SU-DHL-6 (cell line): ENCODE measurements around the gene CFAP161.

Source experiments
- H2AFZ ChIP-seq: fragments of 200-600 bp; sonication (generic); 2 replicates; pipeline ENCODE4 v1.6.1; 2014; ENCODE audit warnings: low read depth, mild to moderate bottlenecking, moderate library complexity, mixed read lengths, antibody characterized with exemption, low read length; ENCODE audit not compliant: severe bottlenecking
- H3F3A ChIP-seq: fragments of 200-600 bp; shearing (Covaris generic); 2 replicates; pipeline ENCODE4 v1.6.0; 2016; ENCODE audit warnings: antibody characterized with exemption, mild to moderate bottlenecking; ENCODE audit not compliant: insufficient read depth
- H3K27ac ChIP-seq: fragments of 200-600 bp; sonication (generic); 2 replicates; pipeline ENCODE4 v1.5.1; 2016; ENCODE audit warnings: low read depth, mild to moderate bottlenecking, low read length, moderate library complexity, mixed read lengths
- H3K27me3 ChIP-seq: fragments of 200-600 bp; sonication (generic), shearing (Covaris generic); 2 replicates; pipeline ENCODE4 v1.6.0; 2014; ENCODE audit warnings: mild to moderate bottlenecking, low read length
- H3K36me3 ChIP-seq: fragments of 200-600 bp; sonication (generic); 2 replicates; pipeline ENCODE4 v1.6.1; 2014; ENCODE audit warnings: mild to moderate bottlenecking, low read length, mixed read lengths
- H3K4me2 ChIP-seq: fragments of 300-600, 200-600 bp; shearing (Covaris generic), sonication (generic); 2 replicates; pipeline ENCODE4 v1.6.0; 2014; ENCODE audit warnings: low read length, low read depth, mild to moderate bottlenecking; ENCODE audit not compliant: poor library complexity, severe bottlenecking
- H3K4me3 ChIP-seq: fragments of 200-600 bp; sonication (generic); 2 replicates; pipeline ENCODE4 v1.5.1; 2014; ENCODE audit warnings: antibody characterized with exemption, low read length, mild to moderate bottlenecking, mixed read lengths; ENCODE audit not compliant: insufficient read depth, poor library complexity, severe bottlenecking
- H3K79me2 ChIP-seq: fragments of 200-600 bp; sonication (generic); 2 replicates; pipeline ENCODE4 v1.6.1; 2014; ENCODE audit warnings: mild to moderate bottlenecking, low read length, moderate library complexity; ENCODE audit not compliant: insufficient read depth
- H3K9ac ChIP-seq: fragments of 200-600 bp; sonication (generic); 2 replicates; pipeline ENCODE4 v1.7.0; 2014; ENCODE audit warnings: mild to moderate bottlenecking, low read length
- H3K9me2 ChIP-seq: fragments of 200-600 bp; sonication (generic); replicated peaks from 2 replicates; pipeline ENCODE4 v1.6.1; 2014; ENCODE audit warnings: low read length; ENCODE audit not compliant: insufficient read depth
- H3K9me3 ChIP-seq: fragments of 200-600 bp; sonication (generic); 2 replicates; pipeline ENCODE4 v1.6.1; 2014; ENCODE audit warnings: low read length, mixed read lengths; ENCODE audit not compliant: insufficient read depth
- H4K20me1 ChIP-seq: fragments of 200-600 bp; sonication (generic); 2 replicates; pipeline ENCODE4 v1.6.1; 2014; ENCODE audit warnings: low read depth, mild to moderate bottlenecking, antibody characterized with exemption, low read length, moderate library complexity, mixed read lengths
- CTCF ChIP-seq: fragments of 200-600 bp; sonication (generic); IDR thresholded peaks from one replicate; pipeline ENCODE4 v1.5.1; 2017; ENCODE audit warnings: antibody characterized with exemption, mild to moderate bottlenecking, low read length, moderate library complexity; ENCODE audit not compliant: insufficient read depth, poor library complexity, severe bottlenecking
- EZH2phosphoT487 ChIP-seq: fragments of 200-600 bp; sonication (generic), shearing (Covaris generic); conservative IDR thresholded peaks from 2 replicates; pipeline ENCODE4 v1.6.1; 2018; ENCODE audit warnings: mild to moderate bottlenecking, antibody characterized with exemption, low read length, moderate library complexity, mixed read lengths

Gene CFAP161

GRCh38 chr15:81095690-81096365 lies 38.2 kb upstream of the CFAP161 start:
- TF ChIP-seq EZH2phosphoT487 (no peak), CTCF (no peak)
- no peak overlapping the region for H3K27ac ChIP-seq
- no peaks in the 10 kb centered on the region for H3K9me2 ChIP-seq
- no peaks in the 10 kb centered on the region for H3K27me3 ChIP-seq
- no peaks in the 10 kb centered on the region for H3K79me2 ChIP-seq
- no peak overlapping the region for H3K4me3 ChIP-seq
- no peak overlapping the region for H3K4me2 ChIP-seq
- no peak overlapping the region for H3K9ac ChIP-seq
- H3K9me3 ChIP-seq, result no peaks in the 10 kb centered on the region
- no peak overlapping the region for H2AFZ ChIP-seq
- H3F3A ChIP-seq, result no peaks in the 10 kb centered on the region
- no peaks in the 10 kb centered on the region for H4K20me1 ChIP-seq
- H3K36me3 ChIP-seq, result no peaks in the 10 kb centered on the region

GRCh38 chr15:81096398-81096797 lies 37.7 kb upstream of the CFAP161 start:
- Histone ChIP-seq H3K9me2 (no peaks in the 10 kb centered on the region), H3K36me3 (no peaks in the 10 kb centered on the region), H4K20me1 (no peaks in the 10 kb centered on the region), H3K4me2 (no peak overlapping the region), H3F3A (no peaks in the 10 kb centered on the region), H3K4me3 (no peak overlapping the region), H3K27ac (no peak overlapping the region), H3K9me3 (no peaks in the 10 kb centered on the region), H3K79me2 (no peaks in the 10 kb centered on the region), H3K27me3 (no peaks in the 10 kb centered on the region), H3K9ac (no peak overlapping the region), H2AFZ (no peak overlapping the region)
- TF ChIP-seq CTCF, result no peak
- no peak for TF ChIP-seq EZH2phosphoT487

GRCh38 chr15:81097116-81097889 lies 36.8 kb upstream of the CFAP161 start:
- Histone ChIP-seq H3K4me2 (no peak overlapping the region), H3K4me3 (no peak overlapping the region), H2AFZ (no peak overlapping the region), H3K79me2 (no peaks in the 10 kb centered on the region), H3K9me3 (no peaks in the 10 kb centered on the region), H3F3A (no peaks in the 10 kb centered on the region), H3K9me2 (no peaks in the 10 kb centered on the region), H3K27me3 (no peaks in the 10 kb centered on the region), H3K27ac (no peak overlapping the region), H3K9ac (no peak overlapping the region), H3K36me3 (no peaks in the 10 kb centered on the region), H4K20me1 (no peaks in the 10 kb centered on the region)
- no peak for TF ChIP-seq EZH2phosphoT487
- TF ChIP-seq CTCF, result no peak
